Prostate gland (tissue), 2 donors: Measurements from ENCODE around the gene NIPAL1. TPM values are rescaled to one million over a fixed set of nuclear protein-coding genes. Genes with fewer than 3 reads are reported as not detected.

ENCODE experiments used
- DNase-seq: peaks from one replicate; pipeline ENCODE4 v3.0.0-alpha.2; 2019; ENCODE audit warnings: low spot score
- H3K27ac ChIP-seq, 2 donors: fragments of 200-600 bp; sonication (generic); 2 replicates each; pipeline ENCODE4 v1.5.1; 2017 to 2019
- H3K27me3 ChIP-seq: fragments of 200-600 bp; sonication (generic); replicated peaks from 2 replicates; pipeline ENCODE4 v1.5.1; 2019; ENCODE audit not compliant: insufficient read depth
- H3K36me3 ChIP-seq, 2 donors: fragments of 200-600 bp; sonication (generic); 1 replicate in 1 of 2; 2 replicates in 1 of 2; pipeline versions ENCODE4 v1.5.1 to v1.8.1; 2017 to 2019
- H3K4me1 ChIP-seq: fragments of 200-600 bp; sonication (generic); replicated peaks from 2 replicates; pipeline ENCODE4 v1.5.1; 2019
- H3K4me3 ChIP-seq, 2 donors: fragments of 200-600 bp; sonication (generic); 2 replicates each; pipeline ENCODE4 v1.5.1; 2017 to 2019
- H3K9me3 ChIP-seq: fragments of 200-600 bp; sonication (generic); 2 replicates; pipeline ENCODE4 v1.5.1; 2017
- CTCF ChIP-seq, 4 experiments: fragments of 200-600 bp in 2 of 4; fragments of 450-650 bp in 2 of 4; sonication (generic) in 2 of 4; IDR thresholded peaks; 1 replicate in 3 of 4; 2 replicates in 1 of 4; pipeline ENCODE4 v1.5.1; 2016 to 2019; ENCODE audit warnings: antibody characterized with exemption in 4 of 4, mild to moderate bottlenecking in 2 of 4, moderate library complexity in 2 of 4
- POLR2A ChIP-seq: fragments of 450-650 bp; IDR thresholded peaks from one replicate; pipeline ENCODE4 v1.6.1; 2016; ENCODE audit warnings: antibody characterized with exemption, mild to moderate bottlenecking
- POLR2AphosphoS5 ChIP-seq: sonication (generic); formaldehyde crosslinking; IDR thresholded peaks from one replicate; pipeline ENCODE4 v1.6.1; 2017; ENCODE audit warnings: antibody characterized with exemption
- WGBS: methylation state at CpG from one replicate; pipeline ENCODE4 v1.1.5; 2018; 5-methylcytosine and 5-hydroxymethylcytosine counted together
- intact Hi-C: fragments of 100-400 bp; cut with DNase I; formaldehyde crosslinking; loops from one replicate; pipeline ENCODE4 v1.14.2; 2022
- total RNA-seq, 2 donors: library from RNA; depleted of rRNA; stranded (reverse); fragments of >200 nt; gene quantifications; one replicate each; pipeline ENCODE4 v1.1.0, GENCODE V29; 2016

Gene NIPAL1
- total RNA-seq, 2 donors from 2014 or later, result 5.4 to 5.6 TPM

GRCh38 chr4:48067536-48067935 is 51.0 kb downstream of the NIPAL1 start:
- Histone ChIP-seq H3K4me1 (no peaks in the 10 kb centered on the region), H3K36me3 (no peaks in the 10 kb centered on the region), H3K9me3 (no peaks in the 10 kb centered on the region), H3K27ac (no peak overlapping the region), H3K4me3 (no peak overlapping the region), H3K27me3 (no peaks in the 10 kb centered on the region)
- TF ChIP-seq POLR2AphosphoS5, result no peak
- no peak for TF ChIP-seq CTCF (IDR thresholded peaks at IDR 0.05)
- no peak for TF ChIP-seq POLR2A
- intact Hi-C loops, result no loop called here
- 94% methylated on average over 9 of the region's 9 CpGs for WGBS
- no peak for DNase-seq

GRCh38 chr4:48068182-48068581 is 51.6 kb downstream of the NIPAL1 start:
- intact Hi-C loops, result no loop called here
- no peak for DNase-seq
- Histone ChIP-seq H3K27me3 (no peaks in the 10 kb centered on the region), H3K27ac (no peak overlapping the region), H3K36me3 (no peaks in the 10 kb centered on the region), H3K9me3 (no peaks in the 10 kb centered on the region), H3K4me1 (no peaks in the 10 kb centered on the region), H3K4me3 (no peak overlapping the region)
- TF ChIP-seq POLR2A, result no peak
- no peak for TF ChIP-seq POLR2AphosphoS5
- TF ChIP-seq CTCF (IDR thresholded peaks at IDR 0.05), result no peak
- WGBS, result 85% methylated on average over 2 of the region's 2 CpGs

- Histone ChIP-seq H3K27me3 (no peaks in the 10 kb centered on the region), H3K9me3 (no peaks in the 10 kb centered on the region), H3K27ac (no peak overlapping the region), H3K4me3 (no peak overlapping the region), H3K36me3 (no peaks in the 10 kb centered on the region), H3K4me1 (no peaks in the 10 kb centered on the region)
- 50% methylated on average over 2 of the region's 2 CpGs for WGBS
- no peak for DNase-seq
- TF ChIP-seq POLR2AphosphoS5, result no peak
- no peak for TF ChIP-seq POLR2A
- TF ChIP-seq CTCF (IDR thresholded peaks at IDR 0.05), result no peak
- intact Hi-C loops, result no loop called here
Observed at GRCh38 chr4:48069026-48069425, 52.5 kb downstream of the NIPAL1 start.

GRCh38 chr4:48071191-48071590 is 54.6 kb downstream of the NIPAL1 start:
- intact Hi-C loops, result no loop called here
- no peaks in the 10 kb centered on the region for H3K36me3 ChIP-seq
- no peaks in the 10 kb centered on the region for H3K4me1 ChIP-seq
- WGBS, result 90% methylated on average over 3 of the region's 3 CpGs
- no peak for DNase-seq
- H3K27ac ChIP-seq, result no peak overlapping the region
- no peak overlapping the region for H3K4me3 ChIP-seq
- H3K9me3 ChIP-seq, result no peaks in the 10 kb centered on the region
- H3K27me3 ChIP-seq, result no peaks in the 10 kb centered on the region
- TF ChIP-seq POLR2AphosphoS5 (no peak), POLR2A (no peak), CTCF (IDR thresholded peaks at IDR 0.05) (no peak)

GRCh38 chr4:48073567-48074103 is 57.1 kb downstream of the NIPAL1 start:
- 31% methylated on average over 3 of the region's 3 CpGs for WGBS
- intact Hi-C loops, result no loop called here
- no peaks in the 10 kb centered on the region for H3K27me3 ChIP-seq
- no peaks in the 10 kb centered on the region for H3K36me3 ChIP-seq
- H3K27ac ChIP-seq, result no peak overlapping the region
- H3K4me3 ChIP-seq, result no peak overlapping the region
- no peaks in the 10 kb centered on the region for H3K9me3 ChIP-seq
- TF ChIP-seq POLR2A, result no peak
- TF ChIP-seq CTCF (IDR thresholded peaks at IDR 0.05), result no peak
- TF ChIP-seq POLR2AphosphoS5, result no peak
- no peaks in the 10 kb centered on the region for H3K4me1 ChIP-seq
- DNase-seq, result no peak
